ENCODE data around the gene PRKCE. TPM values are rescaled to one million over a fixed set of nuclear protein-coding genes. Genes with fewer than 3 reads are reported as not detected.

PRKCE gene
- total RNA-seq, 2 donors from 2014 or later: 7.2 to 25.4 TPM

DNA sequence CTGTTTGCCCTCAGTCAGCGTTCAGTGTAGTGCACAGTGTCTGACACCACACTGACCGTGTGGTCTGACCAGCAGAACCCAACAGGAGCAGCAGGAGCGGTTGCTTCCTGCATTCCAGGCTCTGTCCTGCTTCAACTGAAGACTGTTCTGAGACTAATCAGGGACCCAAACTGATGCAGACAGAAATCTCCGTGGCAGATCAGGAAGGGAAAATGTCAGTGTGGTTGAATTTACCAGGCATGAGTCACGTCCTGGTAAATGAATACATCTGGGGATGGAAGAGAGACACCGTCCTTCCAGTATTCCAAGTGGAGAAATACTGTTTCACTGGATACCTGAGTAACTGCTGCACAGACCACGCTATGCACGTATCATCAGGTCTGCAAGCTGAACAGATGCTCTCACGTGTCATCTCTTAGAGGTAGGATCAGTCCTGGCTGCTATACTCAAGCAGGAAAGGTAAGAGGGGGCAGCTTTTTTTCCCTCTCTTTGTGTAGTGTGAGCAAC is 422.1 kb downstream of the PRKCE start:
- Histone ChIP-seq H3K9me3 (no peaks in the 10 kb centered on the region), H3K27me3 (replicated peaks; ENCODE audit: insufficient read depth) (no peaks in the 10 kb centered on the region), H3K36me3 (no peaks in the 10 kb centered on the region), H3K4me3 (no peak overlapping the region), H3K27ac (no peak overlapping the region), H3K4me1 (replicated peaks) (no peaks in the 10 kb centered on the region)
- DNase-seq (ENCODE audit: low spot score): no peak
- WGBS: 60% methylated on average over 9 of the region's 9 CpGs
- TF ChIP-seq CTCF (IDR thresholded peaks at IDR 0.05) (no peak), POLR2A (IDR thresholded peaks at IDR 0.05) (no peak), POLR2AphosphoS5 (IDR thresholded peaks at IDR 0.05) (peak; percentile 22)
- intact Hi-C loops (cut with DNase I): no loop called here

- WGBS: 94% methylated on average over 4 of the region's 4 CpGs
- no peak overlapping the region for H3K4me3 ChIP-seq
- no peaks in the 10 kb centered on the region for H3K27me3 ChIP-seq (replicated peaks; ENCODE audit: insufficient read depth)
- no peak for TF ChIP-seq POLR2AphosphoS5 (IDR thresholded peaks at IDR 0.05)
- TF ChIP-seq CTCF (IDR thresholded peaks at IDR 0.05): no peak
- no peak for TF ChIP-seq POLR2A (IDR thresholded peaks at IDR 0.05)
- no peak for DNase-seq (ENCODE audit: low spot score)
- intact Hi-C loops (cut with DNase I): no loop called here
- no peak overlapping the region for H3K27ac ChIP-seq
- no peaks in the 10 kb centered on the region for H3K36me3 ChIP-seq
- no peaks in the 10 kb centered on the region for H3K9me3 ChIP-seq
- H3K4me1 ChIP-seq (replicated peaks): no peaks in the 10 kb centered on the region
Observed at GRCh38 chr2:46074501-46074900, 423.0 kb downstream of the PRKCE start.

DNA sequence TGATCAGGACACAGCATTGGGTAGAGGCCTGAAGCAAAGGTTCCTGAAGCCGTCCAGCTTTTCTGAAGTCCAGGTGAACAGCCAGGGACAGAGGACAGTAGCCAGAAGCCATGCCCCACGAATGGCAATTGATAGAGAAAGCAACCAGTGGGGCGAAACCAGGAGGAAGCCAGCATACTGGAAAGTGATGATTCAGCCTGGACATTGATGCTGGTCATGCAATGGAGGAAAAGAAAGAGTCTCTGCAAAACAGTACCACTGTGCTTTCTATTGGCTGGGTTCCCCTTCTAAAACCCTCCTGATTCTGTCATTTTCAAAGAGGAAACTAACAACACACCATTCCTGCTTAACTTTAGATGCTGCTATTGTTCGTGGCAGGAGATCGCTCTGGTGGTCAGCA is 424.4 kb downstream of the PRKCE start:
- 85% methylated on average over 5 of the region's 5 CpGs for WGBS
- Histone ChIP-seq H3K36me3 (no peaks in the 10 kb centered on the region), H3K27me3 (replicated peaks; ENCODE audit: insufficient read depth) (no peaks in the 10 kb centered on the region), H3K27ac (no peak overlapping the region), H3K9me3 (no peaks in the 10 kb centered on the region), H3K4me1 (replicated peaks) (no peaks in the 10 kb centered on the region), H3K4me3 (no peak overlapping the region)
- TF ChIP-seq CTCF (IDR thresholded peaks at IDR 0.05) (no peak), POLR2AphosphoS5 (IDR thresholded peaks at IDR 0.05) (no peak), POLR2A (IDR thresholded peaks at IDR 0.05) (no peak)
- intact Hi-C loops (cut with DNase I): no loop called here
- no peak for DNase-seq (ENCODE audit: low spot score)

GRCh38 chr2:46076251-46076650 is 424.8 kb downstream of the PRKCE start:
- WGBS: 88% methylated on average over 4 of the region's 4 CpGs
- intact Hi-C loops (cut with DNase I): no loop called here
- TF ChIP-seq CTCF (IDR thresholded peaks at IDR 0.05) (no peak), POLR2AphosphoS5 (IDR thresholded peaks at IDR 0.05) (no peak), POLR2A (IDR thresholded peaks at IDR 0.05) (no peak)
- Histone ChIP-seq H3K4me3 (no peak overlapping the region), H3K9me3 (no peaks in the 10 kb centered on the region), H3K27me3 (replicated peaks; ENCODE audit: insufficient read depth) (no peaks in the 10 kb centered on the region), H3K4me1 (replicated peaks) (no peaks in the 10 kb centered on the region), H3K27ac (no peak overlapping the region), H3K36me3 (no peaks in the 10 kb centered on the region)
- no peak for DNase-seq (ENCODE audit: low spot score)

DNA sequence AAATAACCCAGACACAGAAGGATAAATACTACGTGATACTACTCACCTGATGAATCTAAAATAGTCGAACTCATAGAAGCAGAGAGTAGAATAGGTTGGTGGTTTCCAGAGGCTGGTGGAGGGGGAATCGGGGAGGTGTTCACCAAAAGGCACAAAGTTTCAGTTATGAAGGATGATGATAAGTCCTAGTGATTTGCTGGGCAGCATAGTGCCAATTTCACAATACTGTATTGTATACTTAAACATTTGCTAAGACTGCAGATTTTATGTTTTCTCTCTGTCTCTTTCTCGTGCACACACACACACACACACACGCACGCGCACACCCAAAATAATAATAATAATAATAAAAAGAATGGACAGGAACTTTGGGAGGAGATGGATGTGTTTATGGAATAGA is 425.4 kb downstream of the PRKCE start:
- Histone ChIP-seq H3K9me3 (no peaks in the 10 kb centered on the region), H3K4me3 (no peak overlapping the region), H3K27ac (no peak overlapping the region), H3K36me3 (no peaks in the 10 kb centered on the region), H3K4me1 (replicated peaks) (no peaks in the 10 kb centered on the region), H3K27me3 (replicated peaks; ENCODE audit: insufficient read depth) (no peaks in the 10 kb centered on the region)
- no peak for DNase-seq (ENCODE audit: low spot score)
- intact Hi-C loops (cut with DNase I): no loop called here
- TF ChIP-seq POLR2AphosphoS5 (IDR thresholded peaks at IDR 0.05) (no peak), POLR2A (IDR thresholded peaks at IDR 0.05) (no peak), CTCF (IDR thresholded peaks at IDR 0.05) (no peak)
- 92% methylated on average over 7 of the region's 7 CpGs for WGBS
